GM12891 (cell line): Measurements from ENCODE around the gene SBF1.
A peak's percentile ranks its signal among the peaks of the same experiment; 100 is the strongest.

Experiments used
- DNase-seq: peaks from one replicate; pipeline ENCODE4 v3.0.0; 2011; ENCODE audit warnings: low spot score; ENCODE audit not compliant: insufficient read length
- FAIRE-seq: peaks from 2 replicates; lab custom pipeline; 2011; peaks lifted over from hg19 to GRCh38; lab: Jason Lieb, UNC
- PAX5 ChIP-seq: IDR thresholded peaks from 2 replicates; pipeline ENCODE4 v1.6.1; 2011; ENCODE audit warnings: low read length, moderate library complexity, mild to moderate bottlenecking; ENCODE audit not compliant: insufficient read depth, severe bottlenecking
- POLR2A ChIP-seq: IDR thresholded peaks from 2 replicates; pipeline ENCODE4 v1.6.1; 2011; ENCODE audit warnings: low read depth, low read length, control low read depth
- POLR2AphosphoS5 ChIP-seq: IDR thresholded peaks from 2 replicates; pipeline ENCODE4 v1.6.1; 2011; ENCODE audit warnings: low read depth, low read length, control low read depth
- POU2F2 ChIP-seq: IDR thresholded peaks from 2 replicates; pipeline ENCODE4 v1.6.1; 2011; ENCODE audit warnings: low read depth, mild to moderate bottlenecking, control low read depth, low read length, moderate library complexity
- SPI1 ChIP-seq: IDR thresholded peaks from 2 replicates; pipeline ENCODE4 v1.6.1; 2011; ENCODE audit warnings: low read depth, low read length, control low read depth
- TAF1 ChIP-seq: IDR thresholded peaks from 2 replicates; pipeline ENCODE4 v1.6.1; 2011; ENCODE audit warnings: low read depth, low read length, control low read depth

SBF1 gene

GRCh38 chr22:50486561-50487289 lies 11.9 kb upstream of the SBF1 start, which contains the start of gene MIOX:
TSS of gene MIOX (plus strand) at chr22:50486859. CDS start at chr22:50486898, 39 bp downstream.
- TF ChIP-seq POLR2A (no peak), SPI1 (no peak), PAX5 (no peak), POU2F2 (no peak), TAF1 (no peak), POLR2AphosphoS5 (no peak)
- DNase-seq (no peak), FAIRE-seq (no peak)

GRCh38 chr22:50485221-50486131 lies 10.6 kb upstream of the SBF1 start:
- TF ChIP-seq PAX5, result no peak
- TF ChIP-seq SPI1, result no peak
- TF ChIP-seq POLR2A, result no peak
- TF ChIP-seq POLR2AphosphoS5, result no peak
- no peak for TF ChIP-seq TAF1
- TF ChIP-seq POU2F2, result no peak

GRCh38 chr22:50483977-50484853 lies 9.4 kb upstream of the SBF1 start:
- DNase-seq (no peak), FAIRE-seq (no peak)
- TF ChIP-seq PAX5 (no peak), POLR2AphosphoS5 (no peak)

More at GRCh38 chr22:50485221-50486131, 10.6 kb upstream of the SBF1 start:
- no peak for FAIRE-seq
- DNase-seq, result no peak

- no peak for FAIRE-seq
- no peak for TF ChIP-seq PAX5
- no peak for TF ChIP-seq POLR2AphosphoS5
- no peak for TF ChIP-seq POLR2A
- TF ChIP-seq POU2F2, result no peak
- no peak for TF ChIP-seq TAF1
- no peak for TF ChIP-seq SPI1
- no peak for DNase-seq
Observed at GRCh38 chr22:50483556-50483955, 8.7 kb upstream of the SBF1 start.

GRCh38 chr22:50483106-50483505 lies 8.3 kb upstream of the SBF1 start:
- no peak for DNase-seq

GRCh38 chr22:50482107-50483074 lies 7.6 kb upstream of the SBF1 start:
- DNase-seq (no peak), FAIRE-seq (peak; percentile 28)
- TF ChIP-seq POLR2AphosphoS5 (no peak), POLR2A (no peak), TAF1 (no peak), POU2F2 (no peak), SPI1 (no peak), PAX5 (no peak)

More at GRCh38 chr22:50483106-50483505, 8.3 kb upstream of the SBF1 start:
- TF ChIP-seq SPI1 (no peak), POLR2AphosphoS5 (no peak), POU2F2 (no peak), TAF1 (no peak), POLR2A (no peak), PAX5 (no peak)
- no peak for FAIRE-seq

GRCh38 chr22:50481440-50482106 lies 6.7 kb upstream of the SBF1 start, which contains the start of gene ADM2:
TSS of gene ADM2 (plus strand) at chr22:50481543. CDS start at chr22:50481848, 305 bp downstream.
- DNase-seq (no peak), FAIRE-seq (peak; percentile 52)
- no peak for TF ChIP-seq TAF1
- no peak for TF ChIP-seq POU2F2
- TF ChIP-seq POLR2AphosphoS5, result no peak
- TF ChIP-seq PAX5, result no peak
- no peak for TF ChIP-seq POLR2A
- no peak for TF ChIP-seq SPI1
